Measurements from ENCODE around the gene AKNA.
A peak's percentile ranks its signal among the peaks of the same experiment; 100 is the strongest.

Gene AKNA

DNA sequence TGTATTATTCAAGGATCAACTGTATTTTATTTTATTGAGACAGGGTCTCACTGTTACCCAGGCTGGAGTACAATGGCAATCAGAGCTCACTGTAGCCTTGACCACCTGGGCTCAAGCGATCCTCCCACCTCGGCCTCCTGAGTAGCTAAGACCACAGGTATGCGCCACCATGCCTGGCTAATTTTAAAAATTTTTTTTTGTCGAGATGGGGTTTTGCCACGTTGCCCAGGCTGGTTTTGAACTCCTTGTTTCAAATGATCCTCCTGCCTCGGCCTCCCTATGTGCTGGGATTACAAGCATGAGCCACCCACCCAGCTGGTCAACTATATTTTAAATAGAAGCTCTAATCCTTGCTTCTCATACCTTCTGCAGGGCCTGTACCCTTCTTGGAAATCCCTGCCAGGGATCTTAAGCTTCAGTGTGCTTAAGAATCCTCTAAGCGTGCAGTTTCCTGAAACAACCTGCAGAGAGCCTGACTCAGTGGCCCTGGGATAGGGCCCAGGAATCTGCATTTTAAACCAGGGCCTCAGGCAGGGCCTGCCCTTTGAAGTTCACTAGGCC, 2.9 kb downstream of the AKNA start:
- TF ChIP-seq, protein P1, sequence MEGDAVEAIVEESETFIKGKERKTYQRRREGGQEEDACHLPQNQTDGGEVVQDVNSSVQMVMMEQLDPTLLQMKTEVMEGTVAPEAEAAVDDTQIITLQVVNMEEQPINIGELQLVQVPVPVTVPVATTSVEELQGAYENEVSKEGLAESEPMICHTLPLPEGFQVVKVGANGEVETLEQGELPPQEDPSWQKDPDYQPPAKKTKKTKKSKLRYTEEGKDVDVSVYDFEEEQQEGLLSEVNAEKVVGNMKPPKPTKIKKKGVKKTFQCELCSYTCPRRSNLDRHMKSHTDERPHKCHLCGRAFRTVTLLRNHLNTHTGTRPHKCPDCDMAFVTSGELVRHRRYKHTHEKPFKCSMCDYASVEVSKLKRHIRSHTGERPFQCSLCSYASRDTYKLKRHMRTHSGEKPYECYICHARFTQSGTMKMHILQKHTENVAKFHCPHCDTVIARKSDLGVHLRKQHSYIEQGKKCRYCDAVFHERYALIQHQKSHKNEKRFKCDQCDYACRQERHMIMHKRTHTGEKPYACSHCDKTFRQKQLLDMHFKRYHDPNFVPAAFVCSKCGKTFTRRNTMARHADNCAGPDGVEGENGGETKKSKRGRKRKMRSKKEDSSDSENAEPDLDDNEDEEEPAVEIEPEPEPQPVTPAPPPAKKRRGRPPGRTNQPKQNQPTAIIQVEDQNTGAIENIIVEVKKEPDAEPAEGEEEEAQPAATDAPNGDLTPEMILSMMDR (IDR thresholded peaks at IDR 0.05; ENCODE audit: borderline replicate concordance, control extremely low read depth, extremely low read depth, insufficient read depth, missing control alignments) = no peak
- no peak for DNase-seq (ENCODE audit: low spot score)
- in situ Hi-C loops (cut with MboI; ENCODE audit: low sequenced_read_pairs, unreplicated experiment) = no loop called here

GRCh38 chr9:114384341-114384740, 3.4 kb downstream of the AKNA start:
- DNase-seq (ENCODE audit: low spot score) = no peak
- TF ChIP-seq, protein P1 (IDR thresholded peaks at IDR 0.05; ENCODE audit: borderline replicate concordance, control extremely low read depth, extremely low read depth, insufficient read depth, missing control alignments) = no peak
- in situ Hi-C loops (cut with MboI; ENCODE audit: low sequenced_read_pairs, unreplicated experiment) = no loop called here

GRCh38 chr9:114383521-114384231, 4.1 kb downstream of the AKNA start:
- in situ Hi-C loops (cut with MboI; ENCODE audit: low sequenced_read_pairs, unreplicated experiment) = no loop called here
- DNase-seq (ENCODE audit: low spot score) = no peak
- TF ChIP-seq, protein P1 (IDR thresholded peaks at IDR 0.05; ENCODE audit: borderline replicate concordance, control extremely low read depth, extremely low read depth, insufficient read depth, missing control alignments) = no peak

- DNase-seq (ENCODE audit: low spot score) = peak; percentile 69
- TF ChIP-seq, protein P1 (IDR thresholded peaks at IDR 0.05; ENCODE audit: borderline replicate concordance, control extremely low read depth, extremely low read depth, insufficient read depth, missing control alignments) = peak; percentile 17
- in situ Hi-C loops (cut with MboI; ENCODE audit: low sequenced_read_pairs, unreplicated experiment) = no loop called here
Measured at GRCh38 chr9:114382699-114383520, 4.9 kb downstream of the AKNA start.

- in situ Hi-C loops (cut with MboI; ENCODE audit: low sequenced_read_pairs, unreplicated experiment) = no loop called here
- TF ChIP-seq, protein P1 (IDR thresholded peaks at IDR 0.05; ENCODE audit: borderline replicate concordance, control extremely low read depth, extremely low read depth, insufficient read depth, missing control alignments) = no peak
- DNase-seq (ENCODE audit: low spot score) = no peak
Measured at GRCh38 chr9:114378883-114379282, 8.9 kb downstream of the AKNA start.

DNA sequence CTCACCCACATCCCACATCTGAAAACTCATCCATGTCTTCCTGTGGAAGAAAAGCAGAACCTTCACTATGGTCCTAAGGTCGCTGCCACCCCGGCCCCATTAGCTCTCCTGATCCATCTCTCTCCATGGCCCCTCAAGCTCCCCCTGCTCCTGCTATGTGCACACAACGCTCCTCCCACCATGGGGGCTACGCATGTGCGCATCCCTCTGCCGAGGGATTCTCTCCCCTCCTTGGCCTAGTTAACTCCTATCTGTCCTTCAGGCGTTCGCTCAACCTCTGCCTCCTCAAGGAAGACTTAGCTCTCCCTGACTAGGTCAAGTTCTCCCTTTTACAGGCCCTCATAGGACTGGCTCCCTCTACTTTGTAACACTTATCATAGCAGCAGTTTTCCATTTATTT, 9.8 kb downstream of the AKNA start:
- no peak for DNase-seq (ENCODE audit: low spot score)
- in situ Hi-C loops (cut with MboI; ENCODE audit: low sequenced_read_pairs, unreplicated experiment) = no loop called here
- TF ChIP-seq, protein P1 (IDR thresholded peaks at IDR 0.05; ENCODE audit: borderline replicate concordance, control extremely low read depth, extremely low read depth, insufficient read depth, missing control alignments) = no peak

All from GM13976 (cell line).